ENCODE measurements around the gene RACGAP1.
A peak's percentile ranks its signal among the peaks of the same experiment; 100 is the strongest.

The RACGAP1 gene

GRCh38 chr12:49967042-49967776, 58.1 kb downstream of the RACGAP1 start:
- DNase-seq = peak; percentile 92

GRCh38 chr12:49966511-49967041, 58.7 kb downstream of the RACGAP1 start:
- DNase-seq = no peak

- DNase-seq = no peak
These were observed 59.5 kb downstream of the RACGAP1 start for GRCh38 chr12:49965836-49966235.

GRCh38 chr12:49964849-49965624, 60.3 kb downstream of the RACGAP1 start:
- no peak for DNase-seq

GRCh38 chr12:49963976-49964815, 61.1 kb downstream of the RACGAP1 start:
- DNase-seq = no peak

- DNase-seq = no peak
These were observed 62.2 kb downstream of the RACGAP1 start for GRCh38 chr12:49962861-49963765.

GRCh38 chr12:49961993-49962764, 63.1 kb downstream of the RACGAP1 start:
- DNase-seq = no peak

GRCh38 chr12:49961111-49961922, 64.0 kb downstream of the RACGAP1 start, which contains the start of gene AQP5:
Gene AQP5 (plus strand): TSS chr12:49961872. CDS start chr12:49962018, 146 bp downstream.
- no peak for DNase-seq

GRCh38 chr12:49960474-49961110, 64.7 kb downstream of the RACGAP1 start:
- no peak for DNase-seq

GRCh38 chr12:49959685-49960473, 65.4 kb downstream of the RACGAP1 start:
- no peak for DNase-seq

GRCh38 chr12:49957570-49957967, 67.7 kb downstream of the RACGAP1 start:
- DNase-seq = no peak

- DNase-seq = no peak
These were observed 68.4 kb downstream of the RACGAP1 start for GRCh38 chr12:49956663-49957569.

GRCh38 chr12:49955899-49956662, 69.2 kb downstream of the RACGAP1 start:
- no peak for DNase-seq

GRCh38 chr12:49954863-49955830, 70.1 kb downstream of the RACGAP1 start:
- DNase-seq = no peak
